GM12801 (cell line): ENCODE results near the gene GLB1L3.

Source experiments
- CTCF ChIP-seq: IDR thresholded peaks from one replicate; pipeline ENCODE4 v1.5.1; 2011; ENCODE audit warnings: control low read depth; ENCODE audit not compliant: insufficient read length; ENCODE audit errors: extremely low read depth

The GLB1L3 gene

GRCh38 chr11:134235399-134235798, 40.8 kb upstream of the GLB1L3 start:
- no peak for TF ChIP-seq CTCF

GRCh38 chr11:134236834-134237556, 39.2 kb upstream of the GLB1L3 start:
- TF ChIP-seq CTCF, result no peak

- no peak for TF ChIP-seq CTCF
Measured at GRCh38 chr11:134237557-134237922, 38.6 kb upstream of the GLB1L3 start.

GRCh38 chr11:134238956-134239355, 37.2 kb upstream of the GLB1L3 start:
- no peak for TF ChIP-seq CTCF

- TF ChIP-seq CTCF, result no peak
Measured at GRCh38 chr11:134240592-134240991, 35.6 kb upstream of the GLB1L3 start.

GRCh38 chr11:134242376-134242775, 33.8 kb upstream of the GLB1L3 start:
- TF ChIP-seq CTCF, result no peak

GRCh38 chr11:134243913-134244312, 32.3 kb upstream of the GLB1L3 start:
- no peak for TF ChIP-seq CTCF

- TF ChIP-seq CTCF, result no peak
Measured at GRCh38 chr11:134244593-134244992, 31.6 kb upstream of the GLB1L3 start.
